B cell (primary cell): ENCODE measurements around the gene UBR2. TPM values are rescaled to one million over a fixed set of nuclear protein-coding genes. Genes with fewer than 3 reads are reported as not detected.
"Not testable (repeated sequence)": the region's sequence is repeated elsewhere in the genome, so short reads cannot be mapped to it uniquely, and the experiment has no call there.

Source experiments
- ATAC-seq: fragments of 200-7000 bp; cut with Tn5 transposase; one replicate; pipeline ENCODE4 v1.10.0; 2021; ENCODE audit warnings: low read depth, mild to moderate bottlenecking, moderate number of reproducible peaks, moderate library complexity
- CTCF ChIA-PET: fragments of 350-600 bp; sonication (Branson Sonifier 250); formaldehyde crosslinking; loops from one replicate; lab custom pipeline; 2021; ENCODE audit warnings: antibody characterized with exemption, inconsistent platforms; lab: Charles Lee
- POLR2A ChIA-PET: fragments of 350-600 bp; sonication (Branson Sonifier 250); formaldehyde crosslinking; loops from one replicate; lab custom pipeline; 2021; ENCODE audit warnings: antibody characterized with exemption; lab: Charles Lee
- DNase-seq: peaks from one replicate; pipeline ENCODE4 v3.0.0; 2013
- H2AFZ ChIP-seq: 2 replicates; pipeline ENCODE4 v1.6.1; 2012; ENCODE audit warnings: mild to moderate bottlenecking, low read depth, low read length; ENCODE audit not compliant: insufficient read depth, poor library complexity, severe bottlenecking
- H3K27ac ChIP-seq, 2 donors: 1 replicate in 1 of 2; 2 replicates in 1 of 2; pipeline ENCODE4 v1.5.1; 2012 to 2013; ENCODE audit warnings: low read length in 2 of 2, mild to moderate bottlenecking in 2 of 2, moderate library complexity in 1 of 2
- H3K27me3 ChIP-seq, 4 experiments: fragments of 200-600 bp in 1 of 4; sonication (generic) in 1 of 4; replicated peaks in 1 of 4; 1 replicate in 2 of 4; 2 replicates in 2 of 4; pipeline versions ENCODE4 v1.6.1 to v1.7.0; 2013 to 2016; ENCODE audit warnings: low read length in 3 of 4, mild to moderate bottlenecking in 2 of 4, mixed read lengths in 1 of 4, moderate library complexity in 1 of 4; ENCODE audit not compliant: insufficient read depth in 4 of 4, control insufficient read depth in 3 of 4; ENCODE audit errors: control extremely low read depth in 1 of 4
- H3K36me3 ChIP-seq, 2 experiments: replicated peaks in 1 of 2; 1 replicate in 1 of 2; 2 replicates in 1 of 2; pipeline versions ENCODE4 v1.6.1 to v1.7.1; 2013; ENCODE audit warnings: low read length in 1 of 2; ENCODE audit not compliant: insufficient read depth in 2 of 2, control insufficient read depth in 1 of 2; ENCODE audit errors: control extremely low read depth in 1 of 2, extremely low read depth in 1 of 2
- H3K4me1 ChIP-seq, 2 donors: fragments of 200-600 bp in 1 of 2; sonication (generic) in 1 of 2; 1 replicate in 1 of 2; 2 replicates in 1 of 2; pipeline versions ENCODE4 v1.5.1 to v1.6.1; 2013 to 2017; ENCODE audit warnings: low read length in 2 of 2; ENCODE audit not compliant: control insufficient read depth in 2 of 2, insufficient read depth in 2 of 2
- H3K4me2 ChIP-seq: replicated peaks from 2 replicates; pipeline ENCODE3; 2012; ENCODE audit warnings: mild to moderate bottlenecking, low read depth, low read length; ENCODE audit not compliant: poor library complexity, severe bottlenecking
- H3K4me3 ChIP-seq, 5 experiments: fragments of 200-600 bp in 1 of 5; sonication (generic) in 1 of 5; 1 replicate in 3 of 5; 2 replicates in 2 of 5; pipeline versions ENCODE4 v1.5.1 to v1.7.0; 2011 to 2016; ENCODE audit warnings: low read length in 4 of 5, mild to moderate bottlenecking in 4 of 5, low read depth in 2 of 5, control low read depth in 1 of 5, moderate library complexity in 1 of 5; ENCODE audit not compliant: insufficient read depth in 1 of 5; ENCODE audit errors: control extremely low read depth in 1 of 5, extremely low read depth in 1 of 5
- H3K79me2 ChIP-seq: fragments of 200-600 bp; sonication (generic); one replicate; pipeline ENCODE4 v1.6.0; 2016; ENCODE audit warnings: low read length; ENCODE audit not compliant: control insufficient read depth, insufficient read depth
- H3K9ac ChIP-seq: fragments of 200-600 bp; sonication (generic); 2 replicates; pipeline ENCODE4 v1.6.1; 2017; ENCODE audit warnings: mild to moderate bottlenecking, low read length, moderate library complexity
- H3K9me3 ChIP-seq, 3 donors: one replicate each; pipeline versions ENCODE4 v1.6.1 to v1.7.1; 2013; ENCODE audit warnings: low read length in 2 of 3; ENCODE audit not compliant: control insufficient read depth in 2 of 3, insufficient read depth in 1 of 3; ENCODE audit errors: control extremely low read depth in 1 of 3
- H4K20me1 ChIP-seq: 2 replicates; pipeline ENCODE4 v1.6.0; 2012; ENCODE audit warnings: mild to moderate bottlenecking, low read length; ENCODE audit not compliant: insufficient read depth, control insufficient read depth, poor library complexity, severe bottlenecking
- H3K27ac Mint-ChIP-seq: one replicate; pipeline ENCODE4 v1.8.0; 2021; ENCODE audit warnings: mixed read lengths
- H3K27me3 Mint-ChIP-seq: one replicate; pipeline ENCODE4 v1.8.0; 2021; ENCODE audit warnings: mixed read lengths
- H3K4me1 Mint-ChIP-seq: one replicate; pipeline ENCODE4 v1.8.0; 2021; ENCODE audit warnings: mixed read lengths
- H3K4me3 Mint-ChIP-seq: one replicate; pipeline ENCODE4 v1.8.0; 2021; ENCODE audit warnings: mixed read lengths
- H3K9me3 Mint-ChIP-seq: one replicate; pipeline ENCODE4 v1.8.0; 2022; ENCODE audit warnings: mixed read lengths; ENCODE audit not compliant: insufficient read depth
- EZH2 ChIP-seq: IDR thresholded peaks from 2 replicates; pipeline ENCODE4 v1.6.1; 2012; ENCODE audit warnings: borderline replicate concordance, low read depth, mild to moderate bottlenecking, moderate library complexity, low read length; ENCODE audit not compliant: insufficient read depth, poor library complexity, severe bottlenecking
- WGBS: methylation state at CpG from one replicate; pipeline ENCODE4 v1.1.5; 2013; ENCODE audit warnings: missing lambda C conversion rate; ENCODE audit not compliant: insufficient coverage; 5-methylcytosine and 5-hydroxymethylcytosine counted together
- intact Hi-C: fragments of 100-400 bp; cut with micrococcal nuclease; formaldehyde crosslinking; loops from one replicate; pipeline ENCODE4 v1.10.0; 2022
- polyA plus RNA-seq: library from polyadenylated mRNA; depleted of rRNA; stranded (reverse); fragments of >200 nt; gene quantifications from 2 replicates; pipeline ENCODE4 v1.2.3, GENCODE V29; 2012
- total RNA-seq, 2 donors: library from RNA; stranded (reverse); fragments of 120-200 nt in 1 of 2; gene quantifications; 1 replicate in 1 of 2; 2 replicates in 1 of 2; pipeline versions ENCODE4 v1.2.3 to v1.2.4, GENCODE V29; 2013 to 2022
- TF ChIP-seq, protein P1 (sequence below): fragments of 200-600 bp; IDR thresholded peaks from one replicate; pipeline ENCODE4 v1.8.0; 2022; ENCODE audit warnings: antibody characterized with exemption, mild to moderate bottlenecking

The UBR2 gene
- total and polyA plus RNA-seq, 2 donors (not counting 1 experiment from before 2014, with no cell fraction given) = 9.7 to 56.2 TPM

DNA sequence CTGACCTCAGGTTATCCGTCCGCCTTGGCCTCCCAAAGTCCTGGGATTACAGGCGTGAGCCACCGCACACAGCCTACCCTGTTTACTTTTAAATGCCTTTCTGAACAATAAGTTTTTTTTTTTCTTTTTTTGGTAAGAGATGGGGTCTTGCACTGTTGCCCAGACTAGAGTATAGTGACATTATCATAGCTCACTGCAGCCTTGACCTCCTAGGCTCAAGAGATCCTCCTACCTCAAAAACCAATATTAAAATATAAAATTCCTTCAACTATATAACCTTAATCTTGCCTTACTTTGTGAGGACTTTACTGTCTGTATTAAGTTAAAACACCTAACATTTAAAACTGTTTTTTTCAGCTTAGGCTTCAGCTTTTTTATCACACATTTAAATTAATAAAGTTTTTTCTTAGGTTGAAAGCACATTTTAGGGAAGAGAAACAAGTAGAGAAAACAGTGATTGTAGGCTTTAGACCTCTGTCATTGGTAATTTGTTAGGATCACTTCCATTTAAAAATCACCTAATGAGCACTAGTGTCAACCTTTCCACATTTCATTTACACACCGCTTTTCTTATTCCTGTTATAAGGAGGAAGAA is 2.9 kb downstream of the UBR2 start:
- WGBS = 70% methylated on average over 2 of the region's 5 CpGs
- ATAC-seq (no peak), DNase-seq (no peak)
- Histone ChIP-seq H3K9me3 (no peaks in the 10 kb centered on the region), H3K27ac (no peak overlapping the region), H3K4me2 (no peak overlapping the region), H4K20me1 (peaks cover 38% of the 10 kb centered on the region), H3K36me3 (no peaks in the 10 kb centered on the region), H3K9ac (no peak overlapping the region), H3K27me3 (no peaks in the 10 kb centered on the region), H3K4me1 (peaks cover 32 to 41% of the 10 kb centered on the region in 2 donors), H3K4me3 (no peak overlapping the region), H3K79me2 (peaks cover 79% of the 10 kb centered on the region), H2AFZ (no peak overlapping the region)
- ChIA-PET CTCF (interaction anchor here (0.7 to 1.0 kb wide), 2 partner anchors 20 to 59 kb away, joined by 4 to 5 read pairs; no protein-coding TSS in a partner anchor), POLR2A (interaction anchor here (0.7 kb wide), 3 partner anchors 35 to 601 kb away, joined by 3 to 4 read pairs (median 3); no protein-coding TSS in a partner anchor)
- TF ChIP-seq, protein P1, sequence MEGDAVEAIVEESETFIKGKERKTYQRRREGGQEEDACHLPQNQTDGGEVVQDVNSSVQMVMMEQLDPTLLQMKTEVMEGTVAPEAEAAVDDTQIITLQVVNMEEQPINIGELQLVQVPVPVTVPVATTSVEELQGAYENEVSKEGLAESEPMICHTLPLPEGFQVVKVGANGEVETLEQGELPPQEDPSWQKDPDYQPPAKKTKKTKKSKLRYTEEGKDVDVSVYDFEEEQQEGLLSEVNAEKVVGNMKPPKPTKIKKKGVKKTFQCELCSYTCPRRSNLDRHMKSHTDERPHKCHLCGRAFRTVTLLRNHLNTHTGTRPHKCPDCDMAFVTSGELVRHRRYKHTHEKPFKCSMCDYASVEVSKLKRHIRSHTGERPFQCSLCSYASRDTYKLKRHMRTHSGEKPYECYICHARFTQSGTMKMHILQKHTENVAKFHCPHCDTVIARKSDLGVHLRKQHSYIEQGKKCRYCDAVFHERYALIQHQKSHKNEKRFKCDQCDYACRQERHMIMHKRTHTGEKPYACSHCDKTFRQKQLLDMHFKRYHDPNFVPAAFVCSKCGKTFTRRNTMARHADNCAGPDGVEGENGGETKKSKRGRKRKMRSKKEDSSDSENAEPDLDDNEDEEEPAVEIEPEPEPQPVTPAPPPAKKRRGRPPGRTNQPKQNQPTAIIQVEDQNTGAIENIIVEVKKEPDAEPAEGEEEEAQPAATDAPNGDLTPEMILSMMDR = no peak
- no peak for TF ChIP-seq EZH2
- Mint-ChIP-seq H3K9me3 (no peaks in the 10 kb centered on the region), H3K27me3 (no peaks in the 10 kb centered on the region), H3K4me3 (peak overlapping the region; percentile 33), H3K4me1 (peaks cover 47% of the 10 kb centered on the region), H3K27ac (peak overlapping the region; percentile 21)
- intact Hi-C loops = loop anchor here (10.0 kb wide), 3 partner anchors 218 to 1492 kb away; partner anchors contain the start of genes BICRAL, NFYA, OARD1 and TAF8

DNA sequence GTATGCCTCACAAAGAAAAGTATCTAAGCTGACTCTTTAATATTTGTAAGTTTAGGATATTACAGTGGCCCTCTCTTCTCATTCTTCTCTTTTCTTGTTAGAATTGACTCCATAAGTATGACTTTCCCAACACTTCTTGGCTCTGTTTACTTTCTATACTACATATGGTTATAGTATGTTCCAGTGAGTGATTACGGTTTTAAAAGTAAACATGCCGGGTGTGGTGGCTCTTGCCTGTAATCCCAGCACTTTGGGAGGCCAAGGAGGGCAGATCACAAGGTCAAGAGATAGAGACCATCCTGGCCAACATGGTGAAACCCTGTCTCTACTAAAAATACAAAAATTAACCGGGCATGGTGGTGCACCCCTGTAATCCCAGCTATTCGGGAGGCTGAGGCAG is 3.4 kb downstream of the UBR2 start:
- intact Hi-C loops = loop anchor here (10.0 kb wide), 3 partner anchors 218 to 1492 kb away; partner anchors contain the start of genes BICRAL, NFYA, OARD1 and TAF8
- H3K9me3 Mint-ChIP-seq, H3K9me3 ChIP-seq, DNase-seq, ATAC-seq, H3K27me3 Mint-ChIP-seq, H3K27me3 ChIP-seq, H3K4me3 ChIP-seq, H3K27ac ChIP-seq, H2AFZ ChIP-seq, H3K4me2 ChIP-seq, H3K36me3 ChIP-seq, H3K9ac ChIP-seq: not testable (repeated sequence)
- Histone ChIP-seq H3K79me2 (peaks cover 83% of the 10 kb centered on the region), H4K20me1 (peaks cover 39% of the 10 kb centered on the region), H3K4me1 (peaks cover 35 to 47% of the 10 kb centered on the region in 2 donors)
- Mint-ChIP-seq H3K4me3 (peak overlapping the region; percentile 33), H3K4me1 (peaks cover 50% of the 10 kb centered on the region), H3K27ac (peak overlapping the region; percentile 21)
- WGBS = 100% methylated on average over 4 of the region's 4 CpGs
- ChIA-PET POLR2A (interaction anchor here (0.6 to 0.7 kb wide), 3 partner anchors 34 to 601 kb away, joined by 3 to 9 read pairs (median 4); partner anchors contain the start of gene CNPY3), CTCF (interaction anchor here (1.0 kb wide), 1 partner anchor 20 kb away, joined by 5 read pairs; no protein-coding TSS in a partner anchor)
